HG02852 (cell line): ENCODE measurements around the gene UROS.

ENCODE experiments used
- ATAC-seq: cut with Tn5 transposase; IDR thresholded peaks from one replicate; pipeline ENCODE4 v1.9.1; 2021; ENCODE audit warnings: mild to moderate bottlenecking, moderate library complexity; ENCODE audit not compliant: unreplicated experiment

Gene UROS

DNA sequence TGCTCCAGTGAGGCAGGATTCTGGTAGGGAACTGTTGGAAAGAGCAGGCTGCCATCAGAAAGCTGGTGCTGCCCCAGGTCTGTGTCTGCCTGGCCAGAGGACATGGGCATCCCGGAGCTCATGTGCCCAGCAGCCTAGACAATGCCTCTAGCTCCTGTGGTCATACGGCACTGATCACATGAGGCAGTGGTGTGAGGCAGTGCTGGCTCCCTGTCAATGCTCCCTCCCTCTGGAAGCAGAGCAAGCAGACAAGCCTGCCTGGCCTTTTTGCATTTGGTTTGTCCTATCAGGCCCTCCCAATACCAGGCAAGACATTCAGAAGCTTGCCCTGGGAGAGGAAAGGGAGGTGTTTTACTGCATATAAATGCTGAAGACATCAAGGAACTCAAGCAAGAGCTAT is 27.9 kb downstream of the UROS start:
- no peak for ATAC-seq

GRCh38 chr10:125792342-125793300 is 30.4 kb downstream of the UROS start:
- ATAC-seq, result no peak

DNA sequence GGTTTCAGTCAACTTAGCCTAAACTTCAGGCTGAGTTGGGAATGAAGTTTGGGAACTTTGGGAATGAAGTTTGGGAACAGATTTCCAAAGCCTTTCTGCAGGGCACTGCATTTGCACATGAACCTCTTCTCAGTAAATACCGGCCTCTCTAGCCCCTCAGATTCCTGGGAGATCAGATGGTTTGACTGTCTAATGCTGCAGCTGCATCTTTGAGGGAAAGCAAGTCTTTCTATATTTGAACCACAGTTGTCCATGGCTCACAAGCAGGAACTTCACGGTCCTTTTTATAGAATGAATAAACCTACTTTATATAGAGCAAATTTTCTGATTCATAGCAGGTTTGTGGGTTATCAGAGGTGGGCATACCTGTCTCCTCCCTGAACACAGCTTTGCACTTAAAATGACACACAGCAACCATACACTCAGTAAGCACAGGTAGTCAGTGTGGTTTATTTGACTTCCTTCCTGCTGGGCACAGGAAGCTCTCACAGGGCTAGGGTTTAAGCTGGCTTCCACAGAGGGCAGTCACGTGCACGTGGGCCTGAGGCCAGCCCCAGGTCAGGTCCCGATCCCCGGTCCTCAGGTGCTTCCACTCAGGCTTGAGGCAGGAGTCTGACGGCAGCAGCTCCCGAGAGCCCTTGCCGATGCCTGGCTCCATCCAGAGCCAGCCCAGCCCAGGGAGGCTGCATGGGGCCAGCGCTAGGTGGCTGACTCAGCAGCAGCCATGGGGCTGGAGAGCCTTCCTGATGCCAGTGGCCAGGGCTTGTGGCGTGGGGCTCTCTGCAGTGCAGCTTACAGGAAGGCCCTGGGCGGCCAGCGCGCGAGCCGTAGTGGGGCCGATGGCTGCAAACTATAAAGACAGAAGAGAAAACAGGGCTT is 34.7 kb downstream of the UROS start:
- ATAC-seq, result no peak

DNA sequence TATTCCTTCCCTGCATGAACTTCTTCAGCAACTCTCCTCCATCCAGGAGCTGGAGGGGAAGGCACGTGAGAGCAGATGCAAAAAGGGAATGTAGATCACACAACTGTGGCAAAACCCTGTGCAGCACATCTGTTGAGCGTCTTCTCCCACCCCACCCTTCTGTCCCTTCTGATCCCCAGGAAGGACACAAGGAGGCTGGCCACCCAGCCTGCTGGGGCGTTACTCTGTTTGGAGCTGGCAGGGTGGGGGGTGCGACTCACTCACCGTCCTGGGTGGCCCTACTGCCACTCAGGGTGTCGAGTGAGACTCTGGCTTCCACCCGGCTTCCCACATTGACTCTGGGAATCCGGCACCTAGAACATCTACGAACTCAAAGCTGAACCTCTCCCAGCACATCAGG is 37.3 kb downstream of the UROS start:
- no peak for ATAC-seq

GRCh38 chr10:125783957-125784356 is 39.1 kb downstream of the UROS start:
- ATAC-seq, result peak; percentile 80

DNA sequence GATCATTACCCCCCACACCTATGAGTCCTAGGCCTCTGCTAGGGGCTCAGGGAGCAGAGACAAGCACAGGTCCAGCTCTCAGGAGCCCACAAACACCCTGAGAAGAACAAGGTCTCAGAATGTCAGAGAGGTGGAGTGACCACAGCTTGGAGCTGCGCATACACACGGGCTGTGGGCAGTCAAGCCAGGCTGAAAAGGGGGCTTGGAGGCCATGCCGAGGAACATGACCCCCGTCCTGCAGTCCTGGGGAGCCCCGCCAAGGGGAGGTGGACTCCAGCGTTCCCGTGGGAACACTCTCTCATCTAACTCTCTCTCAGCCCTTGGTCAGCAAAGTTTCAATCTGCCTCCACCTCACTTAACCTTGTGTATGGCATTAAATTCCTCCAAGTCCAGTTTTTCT is 39.6 kb downstream of the UROS start:
- ATAC-seq, result no peak

DNA sequence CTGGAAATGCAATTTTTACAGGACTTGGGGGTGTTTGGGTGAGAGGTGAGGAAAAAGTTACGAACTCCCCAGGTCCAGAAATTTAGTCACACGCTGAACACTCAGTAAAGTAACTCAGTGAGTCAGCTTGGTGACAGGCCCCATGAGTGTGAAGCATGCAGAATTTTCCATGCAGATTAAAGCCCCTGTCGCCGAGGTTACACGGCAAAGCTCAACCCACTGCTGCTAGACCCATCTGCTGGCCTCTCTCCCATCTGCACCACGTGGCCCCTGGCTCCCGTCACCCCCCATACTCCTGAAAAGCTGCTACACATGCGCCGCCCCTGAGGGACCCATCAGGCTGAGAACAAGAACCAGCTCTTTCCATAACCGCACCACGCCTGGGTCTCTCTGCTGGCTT is 40.4 kb downstream of the UROS start:
- ATAC-seq, result no peak

- no peak for ATAC-seq
Measured at GRCh38 chr10:125782054-125782453, 41.0 kb downstream of the UROS start.

DNA sequence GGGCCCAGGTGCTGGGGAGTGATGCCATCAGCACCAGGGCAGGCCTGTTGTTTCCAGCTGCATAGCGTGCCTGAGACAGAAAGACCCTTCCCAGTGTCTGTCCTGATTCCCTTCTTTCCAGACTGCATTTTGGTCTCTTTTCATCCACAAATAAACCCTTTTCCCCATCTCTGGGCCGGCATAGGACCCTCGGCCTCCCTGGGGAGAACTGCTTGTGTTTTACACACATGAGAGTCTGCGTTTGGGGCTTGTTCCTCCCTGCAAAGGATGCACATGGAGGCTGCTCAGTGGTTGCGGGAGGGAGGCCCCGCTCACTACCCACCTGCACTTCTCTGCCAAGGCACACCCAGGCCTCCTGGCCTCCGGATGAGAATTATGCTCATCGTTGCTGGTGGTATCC is 41.7 kb downstream of the UROS start:
- no peak for ATAC-seq

DNA sequence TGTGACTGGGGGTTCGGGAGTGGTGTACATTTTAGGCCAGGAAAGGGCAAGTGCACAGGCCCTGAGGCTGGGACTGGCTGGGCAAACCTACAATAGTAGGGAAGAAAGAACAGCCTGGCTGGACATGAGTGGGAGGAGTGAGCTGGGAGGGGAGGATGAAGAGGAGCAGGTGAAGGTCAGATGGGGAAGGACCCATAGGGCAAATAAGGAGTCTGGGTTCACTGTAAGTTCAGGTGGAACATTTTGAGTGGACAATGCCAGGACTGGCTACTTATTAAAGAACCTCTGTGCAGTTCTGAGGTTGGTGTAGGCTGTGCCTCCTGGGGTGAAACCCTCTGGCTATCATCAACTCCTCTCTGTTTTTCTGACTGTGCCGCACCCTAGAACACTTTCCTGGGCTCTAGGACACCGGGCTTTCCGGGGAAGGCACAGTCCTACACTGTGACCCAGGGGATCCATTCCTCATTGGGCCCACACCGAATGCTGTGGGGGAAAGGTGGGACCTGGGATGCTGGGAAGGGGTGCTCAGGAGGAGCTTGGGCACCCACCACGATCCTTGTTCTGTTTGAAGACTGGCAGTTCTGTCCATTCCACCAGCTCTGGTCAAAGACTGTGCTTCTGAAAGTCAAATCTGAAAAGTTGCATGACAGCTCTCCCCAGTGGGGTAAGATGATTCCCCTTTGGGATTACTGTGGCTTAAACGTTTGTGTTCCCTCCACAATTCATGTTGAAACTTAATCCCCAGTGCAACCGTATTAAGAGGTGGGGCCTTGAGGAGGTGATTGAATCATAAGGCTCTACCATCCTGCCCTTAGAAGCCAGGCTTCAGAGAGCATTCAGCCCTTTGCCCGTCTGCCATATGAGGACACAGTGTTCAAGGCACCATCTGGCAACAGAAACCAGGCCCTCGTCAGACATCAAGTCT is 43.4 kb downstream of the UROS start:
- ATAC-seq, result no peak

DNA sequence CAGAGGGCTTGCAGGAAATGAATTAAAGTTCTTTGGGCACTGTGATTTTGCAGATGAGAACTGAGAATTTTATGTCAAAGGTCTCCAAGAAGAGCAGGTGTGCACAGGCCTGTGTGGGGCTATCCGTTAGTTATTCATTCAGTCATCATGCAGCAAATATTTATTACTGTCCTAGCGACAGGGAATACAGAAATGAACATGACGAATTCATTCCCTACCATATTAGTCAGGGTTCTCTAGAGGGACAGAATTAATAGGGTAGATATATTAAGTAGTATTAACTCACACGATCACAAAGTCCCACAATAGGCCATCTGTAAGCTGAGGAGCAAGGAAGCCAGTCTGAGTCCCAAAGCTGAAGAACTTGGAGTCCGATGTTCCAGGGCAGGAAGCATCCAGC is 44.5 kb downstream of the UROS start:
- no peak for ATAC-seq

DNA sequence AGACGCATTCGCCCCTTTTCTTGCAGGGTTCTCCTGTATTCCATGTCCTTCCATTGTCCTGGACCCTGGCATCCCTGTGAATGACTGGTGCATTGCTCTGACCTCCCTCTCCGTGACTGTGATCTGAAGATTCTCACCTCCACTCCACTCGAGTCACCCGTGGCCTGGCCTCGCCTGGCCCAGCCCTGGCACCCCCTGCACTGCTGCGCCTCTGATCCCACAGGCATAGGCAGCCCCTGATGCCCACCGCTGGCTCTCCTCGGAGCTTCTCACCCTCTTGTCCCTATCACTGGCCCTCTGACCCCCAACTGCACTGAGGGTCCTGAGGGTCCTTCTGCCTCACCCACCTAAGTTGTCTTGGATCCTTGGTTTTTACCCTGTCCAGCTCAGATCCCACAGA is 45.3 kb downstream of the UROS start:
- ATAC-seq, result no peak

- no peak for ATAC-seq
Measured at GRCh38 chr10:125775491-125776106, 47.5 kb downstream of the UROS start, which contains the start of gene MMP21. MMP21 (minus strand) TSS chr10:125775821; CDS start chr10:125775821, 0 bp downstream.

GRCh38 chr10:125774581-125775191 is 48.4 kb downstream of the UROS start:
- no peak for ATAC-seq

DNA sequence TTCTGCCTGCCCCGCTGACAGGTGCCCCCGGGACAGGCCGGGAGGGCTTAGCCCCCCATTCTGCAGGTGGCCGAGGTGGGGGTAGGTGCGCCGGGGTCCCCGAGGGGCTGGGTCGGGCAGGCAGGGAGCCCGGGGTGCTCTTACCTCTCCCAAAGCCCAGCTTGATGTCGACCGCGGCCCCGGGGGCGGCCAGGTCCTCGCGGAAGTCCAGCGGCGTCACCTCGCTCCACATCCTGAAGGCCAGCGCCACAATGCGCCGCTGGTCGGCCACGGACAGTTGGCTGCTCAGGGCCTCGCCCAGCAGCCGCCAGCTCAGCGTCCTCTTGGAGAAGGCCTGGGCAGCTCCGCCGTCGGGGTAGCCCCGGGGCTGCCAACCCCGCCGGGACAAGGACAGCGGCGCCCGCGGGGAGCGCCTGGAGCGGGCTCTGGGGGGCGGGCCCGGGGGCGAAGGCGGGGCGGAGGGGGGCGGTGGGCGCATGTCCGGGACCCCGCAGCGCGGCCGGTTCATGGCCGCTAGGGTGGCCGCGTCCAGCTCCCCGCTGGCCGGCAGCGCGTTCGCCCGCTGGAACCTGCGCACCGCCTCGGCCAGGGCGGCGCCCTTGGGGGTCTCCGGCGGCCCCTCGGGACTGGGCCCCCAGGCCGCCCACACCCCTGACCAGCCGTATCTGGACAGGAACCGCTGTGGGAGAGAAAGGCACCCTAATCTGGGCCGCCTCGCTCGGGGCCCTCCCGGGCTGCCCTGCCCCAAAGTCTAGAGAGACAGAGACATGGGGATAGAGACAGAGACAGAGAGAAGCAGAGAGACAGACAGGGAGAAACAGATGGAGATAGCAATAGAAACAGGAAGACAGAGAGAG is 49.1 kb downstream of the UROS start:
- ATAC-seq, result no peak

- ATAC-seq, result no peak
Measured at GRCh38 chr10:125772864-125773180, 50.2 kb downstream of the UROS start.

- ATAC-seq, result no peak
Measured at GRCh38 chr10:125772112-125772863, 50.8 kb downstream of the UROS start.

DNA sequence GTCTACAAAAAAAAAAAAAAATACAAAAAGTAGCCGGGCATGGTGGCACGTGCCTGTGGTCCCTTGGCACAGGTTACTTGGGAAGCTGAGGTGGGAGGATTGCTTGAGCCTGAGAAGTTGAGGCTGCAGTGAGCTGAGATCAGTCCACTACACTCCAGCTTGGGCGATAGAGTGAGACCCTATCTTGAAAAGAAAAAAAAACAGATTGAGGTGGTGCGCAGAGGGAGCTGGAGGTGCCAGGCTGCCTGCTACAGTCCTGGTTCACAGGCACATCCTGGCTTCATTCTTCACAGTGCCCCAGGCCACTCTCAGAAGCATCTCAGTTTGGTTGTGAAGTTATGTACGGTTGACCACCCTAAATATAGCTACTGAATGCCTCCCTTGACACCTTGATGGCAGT is 52.2 kb downstream of the UROS start:
- no peak for ATAC-seq
